ENCODE results near the gene FLT3LG.

The FLT3LG gene

DNA sequence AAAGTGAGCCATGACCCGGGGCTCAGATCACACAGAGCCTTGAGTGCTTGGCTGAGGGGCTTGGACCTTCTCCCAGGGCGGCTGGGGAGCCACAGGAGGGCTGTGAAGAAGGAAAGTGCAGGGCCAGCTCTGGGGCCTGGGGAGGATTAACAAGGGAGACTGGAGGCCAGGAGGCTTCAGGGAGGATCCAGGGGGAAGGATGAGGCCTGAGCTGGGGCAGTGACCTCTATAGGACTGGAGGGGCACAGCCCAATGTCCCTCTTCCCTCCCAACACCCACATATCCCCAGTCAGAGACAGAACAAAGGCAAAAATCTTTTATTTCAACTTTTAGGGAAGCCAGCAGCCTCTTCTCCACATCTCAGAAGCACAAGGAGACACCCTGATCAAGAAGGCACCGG is 28.0 kb upstream of the FLT3LG start:
- peaks cover 27 to 29% of the 10 kb centered on the region in 2 experiments for H3K36me3 ChIP-seq (ENCODE audit: control insufficient read depth in 1 of 2, insufficient read depth in 2 of 2, low read length in 2 of 2)
- WGBS (ENCODE audit: extremely low coverage, insufficient coverage, insufficient read length), result no CpG with 5 or more reads among the region's 3 CpGs
- H3K4ac ChIP-seq (ENCODE audit: low read depth, low read length), result no peak overlapping the region
- no peak overlapping the region for H4K91ac ChIP-seq (ENCODE audit: low read depth, low read length)
- no peak overlapping the region for H3K9ac ChIP-seq (ENCODE audit: low read length)
- H2AFZ ChIP-seq (ENCODE audit: insufficient read depth, low read length, poor library complexity), result no peak overlapping the region
- no peak overlapping the region for H3K4me2 ChIP-seq (ENCODE audit: low read length)
- no peak overlapping the region for H2BK5ac ChIP-seq (ENCODE audit: low read depth, low read length, poor library complexity)
- H4K8ac ChIP-seq (ENCODE audit: low read depth, low read length), result no peak overlapping the region
- H3K27ac ChIP-seq (ENCODE audit: low read depth, low read length), result no peak overlapping the region
- no peak overlapping the region for H3K4me3 ChIP-seq (ENCODE audit: low read depth, low read length)
- DNase-seq, result no peak
- H3K79me2 ChIP-seq (ENCODE audit: control insufficient read depth, insufficient read depth, low read length, poor library complexity), result peaks cover 3% of the 10 kb centered on the region
- H3K27me3 ChIP-seq (ENCODE audit: insufficient read depth, low read length), result peaks cover 15% of the 10 kb centered on the region
- no peak overlapping the region for H4K12ac ChIP-seq (ENCODE audit: low read depth, low read length)
- H3K23ac ChIP-seq (ENCODE audit: low read length), result no peak overlapping the region
- H3K18ac ChIP-seq (ENCODE audit: low read length), result no peak overlapping the region
- H2AK5ac ChIP-seq (ENCODE audit: low read length), result no peak overlapping the region
- no peak overlapping the region for H3K14ac ChIP-seq (ENCODE audit: low read length)
- H2BK120ac ChIP-seq (ENCODE audit: insufficient read depth, low read length, poor library complexity), result no peak overlapping the region
- peaks cover 5% of the 10 kb centered on the region for H3K79me1 ChIP-seq (ENCODE audit: low read length)
- H3K9me3 ChIP-seq (ENCODE audit: insufficient read depth, low read depth, low read length), result peaks cover 2% of the 10 kb centered on the region
- no peaks in the 10 kb centered on the region for H3K4me1 ChIP-seq (ENCODE audit: control insufficient read depth in 1 of 2, insufficient read depth in 2 of 2, low read length in 2 of 2)
- H2BK12ac ChIP-seq (ENCODE audit: low read length), result no peak overlapping the region

DNA sequence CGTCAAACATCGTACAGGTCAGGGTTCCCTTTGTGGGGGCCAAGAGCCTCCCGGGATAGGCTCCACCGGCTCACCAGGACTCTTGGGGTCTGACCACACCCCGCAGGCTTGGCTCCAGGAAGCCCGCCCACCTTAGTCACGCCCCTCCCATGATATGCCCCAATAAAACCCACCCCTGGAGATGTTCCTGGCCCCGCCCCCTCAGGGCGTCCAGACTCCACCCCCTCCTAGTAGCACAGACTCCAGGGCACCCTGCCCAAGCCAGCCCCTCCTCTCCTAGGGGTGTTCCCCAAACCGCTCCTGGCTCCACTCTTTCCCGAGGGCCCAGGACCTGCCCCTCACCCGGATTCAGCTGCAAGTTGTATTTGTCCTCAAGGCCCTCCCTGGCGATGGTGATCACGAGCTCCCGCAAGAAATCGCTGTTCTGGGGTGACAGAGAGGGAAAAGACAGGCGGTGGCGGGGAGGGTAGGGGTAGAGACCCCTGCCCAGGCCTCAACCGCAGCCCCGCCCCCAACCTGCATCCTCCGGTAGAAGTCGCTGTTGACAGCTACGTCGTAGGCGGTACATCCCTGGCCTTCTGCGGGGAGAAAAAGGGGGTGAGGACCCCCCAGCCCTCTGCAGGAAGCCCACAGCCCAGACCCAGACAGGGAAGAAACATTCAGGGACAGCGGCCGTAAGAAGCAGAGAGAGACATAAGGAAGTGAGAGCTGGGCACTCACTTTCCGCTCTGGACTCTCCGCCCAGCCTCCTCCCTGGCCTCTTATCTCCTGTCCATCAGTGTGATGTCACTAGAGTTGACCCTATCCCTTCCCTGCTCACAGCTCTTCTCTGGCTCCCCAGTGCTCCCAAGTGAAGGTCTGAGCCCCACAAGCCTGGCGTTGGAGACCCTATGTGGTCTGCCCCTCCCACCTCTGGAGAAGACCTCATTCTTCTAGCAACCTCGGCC is 26.3 kb upstream of the FLT3LG start:
- no peak overlapping the region for H3K14ac ChIP-seq (ENCODE audit: low read length)
- no peak overlapping the region for H2BK5ac ChIP-seq (ENCODE audit: low read depth, low read length, poor library complexity)
- H3K23ac ChIP-seq (ENCODE audit: low read length), result no peak overlapping the region
- no peak overlapping the region for H3K18ac ChIP-seq (ENCODE audit: low read length)
- no peak overlapping the region for H2AFZ ChIP-seq (ENCODE audit: insufficient read depth, low read length, poor library complexity)
- H3K27ac ChIP-seq (ENCODE audit: low read depth, low read length), result no peak overlapping the region
- no peak for DNase-seq
- H2BK120ac ChIP-seq (ENCODE audit: insufficient read depth, low read length, poor library complexity), result no peak overlapping the region
- H3K36me3 ChIP-seq (ENCODE audit: control insufficient read depth in 1 of 2, insufficient read depth in 2 of 2, low read length in 2 of 2), result peaks cover 27 to 29% of the 10 kb centered on the region in 2 experiments
- H2BK12ac ChIP-seq (ENCODE audit: low read length), result no peak overlapping the region
- H3K9ac ChIP-seq (ENCODE audit: low read length), result no peak overlapping the region
- H3K4me1 ChIP-seq (ENCODE audit: control insufficient read depth in 1 of 2, insufficient read depth in 2 of 2, low read length in 2 of 2), result no peaks in the 10 kb centered on the region
- H3K9me3 ChIP-seq (ENCODE audit: insufficient read depth, low read depth, low read length), result no peaks in the 10 kb centered on the region
- H2AK5ac ChIP-seq (ENCODE audit: low read length), result no peak overlapping the region
- H3K27me3 ChIP-seq (ENCODE audit: insufficient read depth, low read length), result no peaks in the 10 kb centered on the region
- no peak overlapping the region for H3K4ac ChIP-seq (ENCODE audit: low read depth, low read length)
- H3K4me2 ChIP-seq (ENCODE audit: low read length), result no peak overlapping the region
- H3K79me2 ChIP-seq (ENCODE audit: control insufficient read depth, insufficient read depth, low read length, poor library complexity), result peaks cover 6% of the 10 kb centered on the region
- H4K8ac ChIP-seq (ENCODE audit: low read depth, low read length), result peak overlapping the region; percentile 18
- peaks cover 9% of the 10 kb centered on the region for H3K79me1 ChIP-seq (ENCODE audit: low read length)
- no peak overlapping the region for H4K12ac ChIP-seq (ENCODE audit: low read depth, low read length)
- no CpG with 5 or more reads among the region's 32 CpGs for WGBS (ENCODE audit: extremely low coverage, insufficient coverage, insufficient read length)
- H3K4me3 ChIP-seq (ENCODE audit: low read depth, low read length), result no peak overlapping the region
- H4K91ac ChIP-seq (ENCODE audit: low read depth, low read length), result no peak overlapping the region

DNA sequence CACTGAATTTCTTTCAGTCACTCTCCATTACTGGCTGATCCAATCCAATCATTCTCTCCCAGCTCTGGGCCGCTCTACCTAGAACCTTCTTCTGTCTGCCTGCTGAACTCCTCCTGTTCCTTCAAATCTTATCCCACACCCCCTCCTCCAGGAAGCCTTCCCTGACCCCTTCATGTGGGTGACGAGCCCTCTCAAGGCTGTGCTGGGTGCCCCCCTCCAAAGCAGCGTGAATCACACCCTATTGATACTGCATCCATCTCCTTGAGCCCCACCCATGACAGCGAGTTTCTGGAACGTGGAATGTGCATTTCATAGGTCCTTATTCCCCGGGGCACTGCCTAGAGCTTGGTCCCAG is 25.6 kb upstream of the FLT3LG start:
- Histone ChIP-seq H3K27ac (ENCODE audit: low read depth, low read length) (no peak overlapping the region), H2BK12ac (ENCODE audit: low read length) (no peak overlapping the region), H3K36me3 (ENCODE audit: control insufficient read depth in 1 of 2, insufficient read depth in 2 of 2, low read length in 2 of 2) (peaks cover 27 to 29% of the 10 kb centered on the region in 2 experiments), H3K4me3 (ENCODE audit: low read depth, low read length) (no peak overlapping the region), H3K9ac (ENCODE audit: low read length) (no peak overlapping the region), H2BK5ac (ENCODE audit: low read depth, low read length, poor library complexity) (no peak overlapping the region), H3K27me3 (ENCODE audit: insufficient read depth, low read length) (no peaks in the 10 kb centered on the region), H3K14ac (ENCODE audit: low read length) (no peak overlapping the region), H3K9me3 (ENCODE audit: insufficient read depth, low read depth, low read length) (no peaks in the 10 kb centered on the region), H3K4me1 (ENCODE audit: control insufficient read depth in 1 of 2, insufficient read depth in 2 of 2, low read length in 2 of 2) (no peaks in the 10 kb centered on the region), H3K23ac (ENCODE audit: low read length) (no peak overlapping the region), H3K4ac (ENCODE audit: low read depth, low read length) (no peak overlapping the region), H3K79me2 (ENCODE audit: control insufficient read depth, insufficient read depth, low read length, poor library complexity) (peaks cover 5% of the 10 kb centered on the region), H3K79me1 (ENCODE audit: low read length) (peaks cover 7% of the 10 kb centered on the region), H4K91ac (ENCODE audit: low read depth, low read length) (no peak overlapping the region), H2BK120ac (ENCODE audit: insufficient read depth, low read length, poor library complexity) (no peak overlapping the region), H3K18ac (ENCODE audit: low read length) (no peak overlapping the region), H4K8ac (ENCODE audit: low read depth, low read length) (no peak overlapping the region), H2AFZ (ENCODE audit: insufficient read depth, low read length, poor library complexity) (no peak overlapping the region), H2AK5ac (ENCODE audit: low read length) (no peak overlapping the region), H4K12ac (ENCODE audit: low read depth, low read length) (no peak overlapping the region), H3K4me2 (ENCODE audit: low read length) (no peak overlapping the region)
- WGBS (ENCODE audit: extremely low coverage, insufficient coverage, insufficient read length), result no CpG with 5 or more reads among the region's 6 CpGs
- DNase-seq, result no peak

DNA sequence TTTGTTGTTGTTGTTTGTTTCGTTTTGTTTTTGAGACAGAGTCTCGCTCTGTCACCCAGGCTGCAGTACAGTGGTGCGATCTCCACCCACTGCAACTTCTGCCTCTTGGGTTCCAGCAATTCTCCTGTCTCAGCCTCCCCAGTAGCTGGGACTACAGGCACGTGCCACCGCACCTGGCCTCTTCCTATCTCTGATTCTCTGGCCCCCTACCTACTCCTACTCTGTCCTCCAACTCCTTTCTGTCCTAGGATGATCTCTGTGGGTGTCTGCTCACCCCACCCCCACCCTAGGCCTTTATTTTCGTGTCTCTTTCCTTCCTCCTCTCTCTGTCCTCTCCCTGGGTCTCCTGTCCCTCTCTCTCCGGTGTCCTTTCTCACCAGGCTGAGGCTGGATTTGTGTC is 23.6 kb upstream of the FLT3LG start:
- H2BK5ac ChIP-seq (ENCODE audit: low read depth, low read length, poor library complexity), result no peak overlapping the region
- no peak overlapping the region for H3K23ac ChIP-seq (ENCODE audit: low read length)
- no peak overlapping the region for H2AK5ac ChIP-seq (ENCODE audit: low read length)
- H2BK12ac ChIP-seq (ENCODE audit: low read length), result no peak overlapping the region
- no peak overlapping the region for H4K91ac ChIP-seq (ENCODE audit: low read depth, low read length)
- no peaks in the 10 kb centered on the region for H3K27me3 ChIP-seq (ENCODE audit: insufficient read depth, low read length)
- H3K27ac ChIP-seq (ENCODE audit: low read depth, low read length), result no peak overlapping the region
- peak overlapping the region; percentile 38 for H3K4me2 ChIP-seq (ENCODE audit: low read length)
- H3K18ac ChIP-seq (ENCODE audit: low read length), result no peak overlapping the region
- H3K9me3 ChIP-seq (ENCODE audit: insufficient read depth, low read depth, low read length), result no peaks in the 10 kb centered on the region
- H4K12ac ChIP-seq (ENCODE audit: low read depth, low read length), result peak overlapping the region; percentile 51
- no CpG with 5 or more reads among the region's 7 CpGs for WGBS (ENCODE audit: extremely low coverage, insufficient coverage, insufficient read length)
- H2BK120ac ChIP-seq (ENCODE audit: insufficient read depth, low read length, poor library complexity), result no peak overlapping the region
- peaks cover 11% of the 10 kb centered on the region for H3K79me1 ChIP-seq (ENCODE audit: low read length)
- peaks cover 27 to 29% of the 10 kb centered on the region in 2 experiments for H3K36me3 ChIP-seq (ENCODE audit: control insufficient read depth in 1 of 2, insufficient read depth in 2 of 2, low read length in 2 of 2)
- H3K14ac ChIP-seq (ENCODE audit: low read length), result no peak overlapping the region
- H3K4me3 ChIP-seq (ENCODE audit: low read depth, low read length), result no peak overlapping the region
- H3K4ac ChIP-seq (ENCODE audit: low read depth, low read length), result no peak overlapping the region
- peaks cover 0 to 3% of the 10 kb centered on the region in 2 experiments for H3K4me1 ChIP-seq (ENCODE audit: control insufficient read depth in 1 of 2, insufficient read depth in 2 of 2, low read length in 2 of 2)
- H2AFZ ChIP-seq (ENCODE audit: insufficient read depth, low read length, poor library complexity), result no peak overlapping the region
- peaks cover 9% of the 10 kb centered on the region for H3K79me2 ChIP-seq (ENCODE audit: control insufficient read depth, insufficient read depth, low read length, poor library complexity)
- H4K8ac ChIP-seq (ENCODE audit: low read depth, low read length), result no peak overlapping the region
- no peak overlapping the region for H3K9ac ChIP-seq (ENCODE audit: low read length)
- no peak for DNase-seq
